Pons (tissue), 1 donor: ENCODE measurements around the gene C20orf204.

Experiments used
- DNase-seq: peaks from one replicate; pipeline ENCODE4 v3.0.0-alpha.2; 2016; ENCODE audit warnings: low spot score

Gene C20orf204

DNA sequence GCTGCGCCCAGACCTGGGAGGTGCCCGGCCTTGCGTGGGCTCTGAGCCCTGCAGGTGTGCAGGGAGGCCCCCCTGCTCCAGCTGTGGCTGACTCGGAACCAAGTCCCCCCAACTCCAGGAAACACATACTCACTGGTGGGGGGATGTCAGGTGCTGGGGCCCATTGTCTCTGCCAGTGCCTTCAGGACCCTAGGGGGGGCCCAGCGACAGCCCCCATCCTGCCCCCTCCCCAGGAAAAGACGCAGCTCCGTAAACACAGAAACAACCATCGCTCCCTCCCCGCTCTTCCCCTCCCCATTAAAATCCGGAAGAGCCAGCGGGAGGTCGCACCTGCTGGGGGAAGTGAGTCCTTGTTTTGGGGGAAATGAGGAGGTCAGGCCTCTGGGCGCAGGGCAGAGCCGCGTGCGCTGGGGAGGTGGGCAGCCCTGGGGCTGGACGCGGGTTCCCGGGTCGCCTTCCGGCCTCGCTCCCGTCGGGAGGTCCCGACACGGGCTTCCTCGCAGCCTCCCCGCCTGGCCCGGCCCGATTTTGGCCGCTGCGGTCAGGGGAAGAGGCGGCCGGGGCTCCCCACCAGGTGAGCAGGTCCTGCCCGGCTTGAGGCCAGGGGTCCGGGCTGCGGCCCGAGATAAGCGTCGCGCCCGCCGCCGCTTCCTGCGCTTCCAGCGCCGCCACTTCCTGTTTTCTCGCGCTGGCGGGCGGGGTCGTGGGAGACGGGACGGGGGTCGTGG is 6.2 kb downstream of the C20orf204 start:
- DNase-seq = no peak

GRCh38 chr20:64043768-64044167 is 7.8 kb downstream of the C20orf204 start:
- no peak for DNase-seq

DNA sequence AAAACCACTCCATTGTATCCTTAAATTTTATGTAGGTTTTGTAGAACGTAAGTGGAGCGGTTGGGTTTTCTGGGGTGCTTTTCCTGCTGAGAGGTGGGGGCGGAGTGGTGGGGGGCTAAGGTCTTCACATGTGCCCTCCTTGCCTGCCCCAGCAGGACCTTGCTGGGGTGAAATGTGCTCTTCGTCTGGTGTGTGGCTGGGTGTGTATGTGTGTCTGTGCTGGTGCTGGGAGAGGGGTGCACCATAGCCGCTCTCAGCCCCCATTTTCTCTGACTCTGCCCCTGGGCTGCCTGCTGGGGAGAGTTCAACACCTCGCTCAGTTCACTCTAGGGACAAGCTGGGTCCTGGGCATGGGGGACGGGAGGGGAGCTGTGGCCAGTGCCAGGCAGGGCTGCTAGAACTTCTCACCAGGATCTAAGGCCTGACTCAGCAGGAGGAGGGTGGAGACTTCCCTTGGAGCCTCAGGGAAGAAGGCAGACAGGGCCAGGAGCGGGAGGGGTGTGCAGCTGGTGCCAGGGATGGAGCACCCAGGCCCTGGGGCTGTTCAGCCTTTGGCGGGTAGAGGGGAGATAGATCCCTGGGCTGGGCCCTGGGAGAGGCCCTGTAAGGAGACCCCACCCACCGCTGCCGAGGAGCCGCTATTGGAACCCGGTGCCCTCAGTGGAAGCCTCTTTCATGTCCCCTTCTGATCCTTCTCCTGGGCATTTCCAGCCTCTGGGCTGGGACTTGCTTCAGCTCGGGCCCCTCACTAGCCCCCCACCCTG is 8.7 kb downstream of the C20orf204 start:
- no peak for DNase-seq

DNA sequence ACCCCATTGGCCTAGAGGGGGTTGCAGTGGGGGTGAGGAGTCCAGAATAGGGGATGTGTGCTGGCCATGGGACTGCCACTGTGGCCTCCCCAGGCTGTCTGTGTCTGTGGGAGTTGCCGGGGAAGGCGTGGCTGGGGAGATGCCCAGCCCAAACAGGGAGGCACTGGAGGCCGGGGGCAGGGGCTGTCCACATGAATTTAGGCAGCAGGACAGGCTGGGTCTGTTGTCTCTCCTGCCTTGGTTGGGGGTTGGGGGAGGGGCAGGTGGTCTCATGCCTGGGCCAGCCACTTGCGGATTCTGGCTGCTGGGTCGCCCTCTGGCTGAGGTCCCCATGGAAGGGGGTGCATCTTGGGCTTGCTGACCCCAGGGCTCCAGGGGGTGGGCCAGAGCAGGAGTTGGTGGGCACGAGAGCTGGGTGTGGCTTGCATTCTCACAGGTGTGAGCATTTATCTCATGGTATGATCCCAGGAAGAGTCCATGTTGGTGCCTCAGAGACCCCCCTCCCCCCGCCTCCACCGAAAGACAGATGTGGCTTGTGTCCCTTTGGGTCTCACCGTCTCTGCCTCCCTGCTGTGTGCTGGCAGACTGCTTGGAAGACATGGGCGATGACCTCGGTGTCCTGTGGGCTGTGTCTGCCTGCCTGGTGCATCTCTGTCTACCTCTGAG is 9.5 kb downstream of the C20orf204 start:
- no peak for DNase-seq

- no peak for DNase-seq
These were observed 11.0 kb downstream of the C20orf204 start for GRCh38 chr20:64047046-64047389.

GRCh38 chr20:64047968-64048401 is 12.0 kb downstream of the C20orf204 start:
- DNase-seq = no peak

- no peak for DNase-seq
These were observed 12.5 kb downstream of the C20orf204 start for GRCh38 chr20:64048402-64049044.

- DNase-seq = no peak
These were observed 13.3 kb downstream of the C20orf204 start, which contains the start of gene SOX18 for GRCh38 chr20:64049060-64049877. Gene SOX18, minus strand, starts transcription at chr20:64049639. Its CDS starts 123 bp downstream, at chr20:64049516.

DNA sequence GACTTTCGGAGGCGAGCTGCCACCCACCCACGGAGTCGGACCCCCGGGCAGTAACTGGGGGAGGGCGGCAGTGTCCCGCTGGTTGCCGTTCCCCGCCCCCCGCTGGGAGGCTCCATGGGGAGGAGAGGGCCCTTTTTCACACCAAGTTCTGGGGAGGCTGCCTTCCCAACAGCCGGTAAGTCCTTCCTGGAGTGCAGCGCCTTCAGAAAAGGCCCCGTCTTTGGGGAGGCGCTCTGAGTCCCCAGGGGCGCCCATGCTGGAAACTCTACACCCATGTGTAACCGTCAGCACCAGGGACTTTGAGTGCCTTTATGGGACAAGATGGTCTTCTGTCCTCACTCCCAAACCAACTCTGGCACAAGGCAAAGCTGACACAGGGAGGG is 13.9 kb downstream of the C20orf204 start:
- no peak for DNase-seq

GRCh38 chr20:64050261-64051032 is 14.5 kb downstream of the C20orf204 start:
- no peak for DNase-seq

DNA sequence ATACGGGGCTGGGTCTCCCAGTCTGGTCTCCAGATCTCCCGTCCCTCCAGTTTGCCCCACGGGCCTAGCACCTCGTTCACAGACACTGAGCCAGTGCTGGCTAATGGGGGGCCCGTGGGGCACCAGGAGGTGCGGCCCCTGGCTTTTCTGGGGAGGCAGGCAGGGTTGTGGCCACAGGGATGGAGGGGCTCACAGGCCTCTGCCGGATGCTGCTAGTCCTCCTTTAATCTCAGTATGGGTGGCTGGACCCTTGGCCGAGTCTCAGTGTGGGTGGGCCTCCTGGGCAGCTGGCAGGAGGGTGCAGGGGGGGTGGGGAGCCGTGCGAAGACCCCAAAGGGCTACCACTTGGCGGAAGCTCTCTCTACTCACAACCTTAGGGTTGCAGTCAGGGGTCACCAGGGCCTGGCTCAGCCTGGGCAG is 15.1 kb downstream of the C20orf204 start:
- DNase-seq = no peak

DNA sequence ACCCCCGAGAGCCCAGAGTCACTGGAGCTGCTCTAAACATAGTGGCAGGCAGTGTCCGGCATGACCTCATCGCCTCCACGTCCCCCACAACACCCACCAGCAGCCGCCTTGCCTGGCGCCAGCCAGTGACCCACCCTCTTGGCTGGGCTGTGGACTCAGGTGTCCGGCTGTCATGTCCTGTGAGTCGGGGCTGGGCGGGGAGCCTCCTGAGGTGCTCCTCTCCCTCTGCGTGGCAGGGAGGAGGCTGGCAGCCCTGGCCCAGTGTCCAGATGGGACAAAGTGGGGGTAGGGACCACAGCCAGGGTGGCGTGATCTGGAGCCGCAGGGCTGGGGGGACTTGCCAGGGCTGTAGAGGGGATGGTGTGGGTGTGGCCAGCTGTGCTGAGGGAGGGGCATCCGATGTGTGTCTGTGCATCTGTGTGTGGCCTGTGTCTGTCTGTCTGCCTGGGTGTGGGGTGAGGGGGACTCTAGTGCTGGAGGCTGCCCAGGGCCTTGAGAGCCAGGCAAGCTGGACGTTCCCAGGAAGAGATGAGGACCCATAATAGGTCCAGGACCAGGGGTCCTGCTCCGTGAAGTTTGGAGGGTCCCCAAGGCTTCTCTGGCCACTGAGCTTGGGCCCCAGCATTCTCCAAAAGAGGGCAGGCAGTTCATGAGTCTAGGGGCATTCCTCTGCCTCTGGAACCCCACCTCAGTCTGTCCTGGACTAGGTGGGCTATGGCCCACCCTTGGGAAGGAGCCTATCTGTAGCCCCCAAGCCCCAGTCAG is 15.8 kb downstream of the C20orf204 start:
- DNase-seq = no peak

- DNase-seq = no peak
These were observed 16.3 kb downstream of the C20orf204 start for GRCh38 chr20:64052326-64052722.

DNA sequence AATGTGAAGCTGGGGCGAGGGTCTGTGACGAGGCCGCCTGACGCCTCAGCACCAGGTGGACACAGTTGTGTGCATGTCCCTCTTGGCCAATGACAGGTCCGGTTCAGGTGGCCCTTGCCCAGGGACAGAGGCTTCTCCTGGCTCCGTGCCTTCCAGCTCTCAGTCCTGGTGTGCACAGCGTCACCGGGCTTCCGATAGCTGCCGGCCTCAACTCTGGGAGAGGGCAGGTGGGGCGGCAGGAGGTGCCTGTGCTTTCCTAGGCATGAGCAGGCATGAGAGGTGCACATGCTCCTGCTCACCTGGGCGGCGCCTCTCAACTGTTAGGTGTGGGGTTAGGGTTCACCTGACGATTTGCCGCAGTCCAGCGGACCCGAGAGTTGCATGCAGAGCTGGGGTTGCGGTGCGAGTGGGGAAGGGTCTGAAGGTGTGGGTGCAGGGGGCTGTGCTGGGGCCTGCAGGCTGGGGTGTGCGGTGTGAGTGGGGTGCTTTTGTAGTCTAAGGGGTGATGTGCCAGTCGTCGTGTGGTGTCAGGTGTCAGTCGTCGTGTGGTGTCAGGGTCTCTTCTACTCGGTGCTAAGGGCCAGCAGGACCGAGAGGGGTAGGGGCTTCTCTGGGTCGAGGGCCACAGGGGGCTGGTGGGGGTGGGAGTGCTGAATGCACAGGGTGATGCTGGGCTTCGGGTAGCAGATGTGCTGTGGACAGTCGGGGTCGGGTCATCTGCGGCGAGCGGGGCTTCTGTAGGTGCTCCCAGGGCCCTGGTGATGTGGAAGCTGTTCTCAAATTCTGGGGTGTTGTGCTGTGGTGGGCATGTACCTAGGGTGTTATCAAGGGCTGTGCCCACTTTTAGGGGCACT is 17.2 kb downstream of the C20orf204 start:
- DNase-seq = no peak

DNA sequence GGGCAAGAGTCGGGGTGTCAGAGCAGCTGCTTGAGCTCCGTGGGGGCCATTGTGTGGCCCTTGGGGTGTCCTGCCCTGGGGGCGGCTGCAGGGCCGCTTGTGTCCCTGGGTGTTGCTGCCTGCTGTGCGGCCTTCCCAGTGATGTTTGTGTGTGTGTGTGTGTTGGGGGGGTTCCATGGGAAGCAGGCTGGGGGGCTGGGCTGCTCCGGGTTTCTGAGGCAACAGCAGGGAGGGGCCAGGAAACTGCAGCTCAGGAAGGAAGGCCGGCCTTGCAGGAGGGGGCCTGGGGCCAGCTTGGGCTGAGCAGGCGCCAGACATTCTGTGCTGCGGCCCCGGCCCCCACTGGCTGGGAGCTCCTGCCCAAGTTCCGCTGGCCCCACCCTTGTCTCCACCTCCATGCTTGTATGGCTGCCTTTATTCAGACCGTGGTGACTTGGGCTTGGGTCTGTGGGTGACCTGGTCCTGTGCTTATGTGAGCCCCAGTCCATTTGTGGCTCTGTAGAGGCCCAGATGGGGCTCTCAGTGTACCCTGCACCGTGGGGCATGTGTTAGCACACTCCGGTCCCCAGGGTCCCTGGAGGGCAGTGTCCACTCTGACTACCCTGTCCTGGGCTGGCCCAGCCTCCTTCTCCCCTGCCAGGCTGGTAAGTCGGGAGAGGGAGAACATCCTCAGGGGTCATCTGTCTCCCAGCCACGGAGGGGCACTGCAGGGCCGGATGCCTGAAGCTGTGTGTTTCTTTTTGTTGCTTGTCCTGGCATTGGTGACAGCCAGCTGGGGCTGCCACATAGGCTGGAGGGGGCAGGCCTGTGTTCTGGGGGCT is 18.1 kb downstream of the C20orf204 start:
- DNase-seq = no peak

GRCh38 chr20:64055396-64055892 is 19.5 kb downstream of the C20orf204 start:
- DNase-seq = no peak

- DNase-seq = no peak
These were observed 20.1 kb downstream of the C20orf204 start for GRCh38 chr20:64055893-64056638.

DNA sequence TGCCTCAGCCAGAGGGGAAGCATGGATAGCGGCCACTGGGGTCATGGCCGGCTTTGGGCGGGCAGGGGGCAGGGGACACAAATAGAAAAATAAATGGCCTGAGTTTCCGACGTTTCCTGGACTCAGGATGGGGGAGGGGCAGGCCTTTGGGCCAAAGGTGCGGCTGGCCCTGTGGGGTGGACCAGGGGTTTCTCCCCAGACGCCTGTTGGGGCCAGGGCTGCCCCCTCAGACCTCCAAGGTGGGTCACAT is 20.6 kb downstream of the C20orf204 start:
- DNase-seq = no peak
